Fibroblast of lung (primary cell): ENCODE results near the gene CNDP2. TPM values are rescaled to one million over a fixed set of nuclear protein-coding genes. Genes with fewer than 3 reads are reported as not detected.

Experiments
- DNase-seq, 2 donors: peaks; one replicate each; pipeline versions ENCODE4 v3.0.0 to v3.0.0-alpha.2; 2010; ENCODE audit warnings: low read depth in 2 of 2
- H2AFZ ChIP-seq: 2 replicates; pipeline ENCODE4 v1.5.1; 2012; ENCODE audit warnings: low read length, control low read depth, inconsistent platforms
- H3K27ac ChIP-seq: 2 replicates; pipeline ENCODE4 v1.5.1; 2011; ENCODE audit warnings: low read length, control low read depth; ENCODE audit not compliant: insufficient read depth
- H3K27me3 ChIP-seq: 2 replicates; pipeline ENCODE4 v1.5.1; 2011; ENCODE audit warnings: mild to moderate bottlenecking, low read length; ENCODE audit not compliant: control insufficient read depth, insufficient read depth
- H3K36me3 ChIP-seq: 2 replicates; pipeline ENCODE4 v1.5.1; 2011; ENCODE audit warnings: low read length; ENCODE audit not compliant: control insufficient read depth, insufficient read depth
- H3K4me1 ChIP-seq: 2 replicates; pipeline ENCODE4 v1.5.1; 2011; ENCODE audit warnings: low read length; ENCODE audit not compliant: control insufficient read depth, insufficient read depth; ENCODE audit errors: extremely low read depth
- H3K4me2 ChIP-seq: 2 replicates; pipeline ENCODE4 v1.5.1; 2011; ENCODE audit warnings: low read length, control low read depth; ENCODE audit not compliant: insufficient read depth; ENCODE audit errors: extremely low read depth
- H3K4me3 ChIP-seq, 4 experiments: fragments of 200-600 bp in 1 of 4; sonication (generic) in 1 of 4; replicated peaks in 1 of 4; 2 replicates each; pipeline ENCODE4 v1.5.1; 2011 to 2016; ENCODE audit warnings: low read length in 4 of 4, low read depth in 3 of 4, mild to moderate bottlenecking in 3 of 4, control low read depth in 2 of 4, inconsistent platforms in 1 of 4, mixed read lengths in 1 of 4; ENCODE audit not compliant: insufficient read depth in 1 of 4; ENCODE audit errors: control extremely low read depth in 1 of 4
- H3K79me2 ChIP-seq: 2 replicates; pipeline ENCODE4 v1.5.1; 2012; ENCODE audit warnings: mild to moderate bottlenecking, low read length, inconsistent platforms; ENCODE audit not compliant: control insufficient read depth, insufficient read depth
- H3K9ac ChIP-seq: 2 replicates; pipeline ENCODE4 v1.5.1; 2011; ENCODE audit warnings: mild to moderate bottlenecking, low read length, control low read depth; ENCODE audit not compliant: insufficient read depth
- H3K9me3 ChIP-seq: 2 replicates; pipeline ENCODE4 v1.5.1; 2012; ENCODE audit warnings: low read depth, low read length; ENCODE audit not compliant: control insufficient read depth, insufficient read depth
- H4K20me1 ChIP-seq: 2 replicates; pipeline ENCODE4 v1.5.1; 2011; ENCODE audit warnings: low read length; ENCODE audit not compliant: control insufficient read depth, insufficient read depth; ENCODE audit errors: extremely low read depth
- CTCF ChIP-seq, 2 donors: IDR thresholded peaks in 1 of 2; conservative IDR thresholded peaks in 1 of 2; 1 replicate in 1 of 2; 2 replicates in 1 of 2; pipeline ENCODE4 v1.5.1; 2011 to 2012; ENCODE audit warnings: low read length in 2 of 2, control low read depth in 1 of 2, inconsistent platforms in 1 of 2, low read depth in 1 of 2, mild to moderate bottlenecking in 1 of 2
- EZH2 ChIP-seq: IDR thresholded peaks from 2 replicates; pipeline ENCODE4 v1.5.1; 2012; ENCODE audit warnings: low read length, control low read depth, mild to moderate bottlenecking; ENCODE audit errors: missing control alignments
- polyA plus RNA-seq, 2 donors: library from polyadenylated mRNA; depleted of rRNA in 1 of 2; stranded (reverse) in 1 of 2; unstranded in 1 of 2; fragments of >200 nt; gene quantifications; 2 replicates each; pipeline ENCODE4 v1.2.1, GENCODE V29; 2011 to 2012; ENCODE audit warnings: missing spikeins in 1 of 2
- total RNA-seq: library from RNA; depleted of rRNA; stranded (reverse); fragments of >200 nt; gene quantifications from 2 replicates; pipeline ENCODE4 v1.2.1, GENCODE V29; 2014

The CNDP2 gene
- total and polyA plus RNA-seq, 2 donors (not counting 1 experiment from before 2014, with no cell fraction given): 41.8 to 69.8 TPM

- Histone ChIP-seq H3K79me2 (no peaks in the 10 kb centered on the region), H3K27ac (no peak overlapping the region), H3K9ac (no peak overlapping the region), H3K9me3 (no peaks in the 10 kb centered on the region), H3K27me3 (no peaks in the 10 kb centered on the region), H2AFZ (no peak overlapping the region), H3K36me3 (no peaks in the 10 kb centered on the region), H3K4me3 (no peak overlapping the region), H3K4me1 (no peaks in the 10 kb centered on the region), H4K20me1 (no peaks in the 10 kb centered on the region), H3K4me2 (no peak overlapping the region)
- no peak for TF ChIP-seq CTCF (conservative IDR thresholded peaks at IDR 0.05 in 1 of 2, IDR thresholded peaks at IDR 0.05 in 1 of 2; ENCODE audit: low read depth in 1 of 2, low read length in 2 of 2)
- TF ChIP-seq EZH2: no peak
- DNase-seq: no peak
Measured at GRCh38 chr18:74480149-74480651, 16.0 kb upstream of the CNDP2 start.

DNA sequence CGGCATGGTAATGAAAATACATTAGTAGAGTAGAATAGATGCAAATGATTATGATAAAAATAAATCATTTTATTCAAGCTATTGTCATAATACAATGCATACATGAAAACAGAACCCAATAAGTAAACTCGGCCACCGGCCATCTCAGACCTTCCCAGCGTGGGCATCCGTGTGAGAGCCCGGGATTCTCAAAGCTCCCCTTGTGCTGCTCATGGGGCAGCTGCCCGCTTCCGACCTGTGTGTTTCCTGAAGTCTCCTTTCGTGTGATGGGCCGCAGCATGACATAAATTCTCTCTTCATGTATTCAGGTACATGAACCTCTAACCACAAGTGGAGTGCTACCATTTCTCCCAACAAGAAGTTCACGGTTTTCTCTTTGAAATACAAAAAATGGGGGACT lies 13.5 kb upstream of the CNDP2 start:
- no peak overlapping the region for H3K4me3 ChIP-seq
- no peak overlapping the region for H3K27ac ChIP-seq
- H2AFZ ChIP-seq: no peak overlapping the region
- H3K36me3 ChIP-seq: no peaks in the 10 kb centered on the region
- TF ChIP-seq CTCF (conservative IDR thresholded peaks at IDR 0.05 in 1 of 2, IDR thresholded peaks at IDR 0.05 in 1 of 2; ENCODE audit: low read depth in 1 of 2, low read length in 2 of 2) (no peak), EZH2 (no peak)
- DNase-seq: no peak
- H3K4me1 ChIP-seq: no peaks in the 10 kb centered on the region
- H3K27me3 ChIP-seq: peaks cover 6% of the 10 kb centered on the region
- H3K79me2 ChIP-seq: no peaks in the 10 kb centered on the region
- no peaks in the 10 kb centered on the region for H3K9me3 ChIP-seq
- H3K9ac ChIP-seq: no peak overlapping the region
- no peaks in the 10 kb centered on the region for H4K20me1 ChIP-seq
- H3K4me2 ChIP-seq: no peak overlapping the region

GRCh38 chr18:74486119-74486849 lies 9.9 kb upstream of the CNDP2 start:
- H3K79me2 ChIP-seq: no peaks in the 10 kb centered on the region
- no peaks in the 10 kb centered on the region for H3K36me3 ChIP-seq
- H3K27me3 ChIP-seq: peaks cover 12% of the 10 kb centered on the region
- H3K9me3 ChIP-seq: no peaks in the 10 kb centered on the region
- TF ChIP-seq CTCF (conservative IDR thresholded peaks at IDR 0.05 in 1 of 2, IDR thresholded peaks at IDR 0.05 in 1 of 2; ENCODE audit: low read depth in 1 of 2, low read length in 2 of 2): no peak
- TF ChIP-seq EZH2: no peak
- H2AFZ ChIP-seq: no peak overlapping the region
- no peaks in the 10 kb centered on the region for H4K20me1 ChIP-seq
- no peak overlapping the region for H3K27ac ChIP-seq
- no peak overlapping the region for H3K9ac ChIP-seq
- no peak overlapping the region for H3K4me3 ChIP-seq
- no peak for DNase-seq
- no peaks in the 10 kb centered on the region for H3K4me1 ChIP-seq
- no peak overlapping the region for H3K4me2 ChIP-seq
